DOHH2 (cell line): Measurements from ENCODE around the gene TBCE.

Source experiments
- CTCF ChIP-seq: fragments of 200-600 bp; sonication (generic); IDR thresholded peaks from one replicate; pipeline ENCODE4 v1.5.1; 2014; ENCODE audit warnings: antibody characterized with exemption, mild to moderate bottlenecking, low read depth, low read length; ENCODE audit not compliant: poor library complexity, severe bottlenecking
- EZH2phosphoT487 ChIP-seq: fragments of 200-600 bp; sonication (generic); IDR thresholded peaks from 2 replicates; pipeline ENCODE4 v1.6.1; 2017; ENCODE audit warnings: borderline replicate concordance, mild to moderate bottlenecking, antibody characterized with exemption, low read length, moderate library complexity, mixed read lengths

DNA sequence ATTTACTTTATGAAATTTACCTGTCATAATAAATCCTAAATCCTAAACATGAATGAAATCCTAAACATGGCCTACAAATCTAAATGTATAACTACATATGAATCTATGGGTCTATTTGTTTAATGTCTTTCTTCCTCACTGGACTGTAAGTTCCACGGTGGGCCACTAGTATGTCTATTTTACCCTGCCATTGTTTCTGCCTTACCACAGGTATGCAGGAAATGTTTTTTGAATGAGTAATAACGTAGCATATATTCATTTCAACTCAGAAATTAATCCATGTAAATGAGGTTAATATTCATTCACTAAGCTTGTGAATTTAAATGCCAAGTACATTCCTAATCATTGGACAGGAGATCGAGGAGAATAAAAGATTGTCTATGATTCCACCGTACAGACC, 101.7 kb downstream of the TBCE start:
- no peak for TF ChIP-seq CTCF
- no peak for TF ChIP-seq EZH2phosphoT487
